ENCODE data around the gene FAM193A.
"Not testable (repeated sequence)": the region's sequence is repeated elsewhere in the genome, so short reads cannot be mapped to it uniquely, and the experiment has no call there.

Gene FAM193A

GRCh38 chr4:2607822-2608221 is 71.4 kb downstream of the FAM193A start:
- DNase-seq (ENCODE audit: low read depth in 2 of 3, low spot score in 1 of 3): no peak

GRCh38 chr4:2608291-2608690 is 71.8 kb downstream of the FAM193A start:
- no peak for DNase-seq (ENCODE audit: low read depth in 2 of 3, low spot score in 1 of 3)

GRCh38 chr4:2615821-2616220 is 79.4 kb downstream of the FAM193A start:
- no peak for DNase-seq (ENCODE audit: low read depth in 2 of 3, low spot score in 1 of 3)

GRCh38 chr4:2617955-2618354 is 81.5 kb downstream of the FAM193A start:
- DNase-seq (ENCODE audit: low read depth in 2 of 3, low spot score in 1 of 3): no peak

- not testable (repeated sequence) for DNase-seq (ENCODE audit: low read depth in 2 of 3, low spot score in 1 of 3)
Observed at GRCh38 chr4:2618729-2619128, 82.3 kb downstream of the FAM193A start.

- DNase-seq (ENCODE audit: low read depth in 2 of 3, low spot score in 1 of 3): no peak
Observed at GRCh38 chr4:2619459-2619858, 83.0 kb downstream of the FAM193A start.

GRCh38 chr4:2621419-2621818 is 85.0 kb downstream of the FAM193A start:
- no peak for DNase-seq (ENCODE audit: low read depth in 2 of 3, low spot score in 1 of 3)

GRCh38 chr4:2623442-2623841 is 87.0 kb downstream of the FAM193A start:
- DNase-seq (ENCODE audit: low read depth in 2 of 3, low spot score in 1 of 3): no peak

- DNase-seq (ENCODE audit: low read depth in 2 of 3, low spot score in 1 of 3): no peak
Observed at GRCh38 chr4:2624782-2625530, 88.5 kb downstream of the FAM193A start.

- no peak for DNase-seq (ENCODE audit: low read depth in 2 of 3, low spot score in 1 of 3)
Observed at GRCh38 chr4:2626231-2626630, 89.8 kb downstream of the FAM193A start.

- DNase-seq (ENCODE audit: low read depth in 2 of 3, low spot score in 1 of 3): no peak
Observed at GRCh38 chr4:2630556-2631273, 94.3 kb downstream of the FAM193A start.

GRCh38 chr4:2634014-2634413 is 97.6 kb downstream of the FAM193A start:
- DNase-seq (ENCODE audit: low read depth in 2 of 3, low spot score in 1 of 3): no peak

- DNase-seq (ENCODE audit: low read depth in 2 of 3, low spot score in 1 of 3): no peak
Observed at GRCh38 chr4:2636331-2636730, 99.9 kb downstream of the FAM193A start.

GRCh38 chr4:2636994-2637393 is 100.5 kb downstream of the FAM193A start:
- DNase-seq (ENCODE audit: low read depth in 2 of 3, low spot score in 1 of 3): not testable (repeated sequence)

GRCh38 chr4:2637956-2638552 is 101.6 kb downstream of the FAM193A start:
- DNase-seq (ENCODE audit: low read depth in 2 of 3, low spot score in 1 of 3): no peak

GRCh38 chr4:2638730-2639129 is 102.3 kb downstream of the FAM193A start:
- no peak for DNase-seq (ENCODE audit: low read depth in 2 of 3, low spot score in 1 of 3)

- no peak for DNase-seq (ENCODE audit: low read depth in 2 of 3, low spot score in 1 of 3)
Observed at GRCh38 chr4:2642968-2643367, 106.5 kb downstream of the FAM193A start.

- DNase-seq (ENCODE audit: low read depth in 2 of 3, low spot score in 1 of 3): no peak
Observed at GRCh38 chr4:2643555-2643954, 107.1 kb downstream of the FAM193A start.

GRCh38 chr4:2646396-2647149 is 110.1 kb downstream of the FAM193A start:
- DNase-seq (ENCODE audit: low read depth in 2 of 3, low spot score in 1 of 3): no peak

- DNase-seq (ENCODE audit: low read depth in 2 of 3, low spot score in 1 of 3): no peak
Observed at GRCh38 chr4:2647403-2648158, 111.1 kb downstream of the FAM193A start.

Data from stimulated activated CD4-positive, alpha-beta T cell treated with anti-CD3 and anti-CD28 coated beads, Interleukin-12 subunit alpha, Interleukin-12 subunit beta, amount 100 ng/mL, for 48 hours (primary cell).